Measurements from ENCODE around the gene PSD4.

PSD4 gene

DNA sequence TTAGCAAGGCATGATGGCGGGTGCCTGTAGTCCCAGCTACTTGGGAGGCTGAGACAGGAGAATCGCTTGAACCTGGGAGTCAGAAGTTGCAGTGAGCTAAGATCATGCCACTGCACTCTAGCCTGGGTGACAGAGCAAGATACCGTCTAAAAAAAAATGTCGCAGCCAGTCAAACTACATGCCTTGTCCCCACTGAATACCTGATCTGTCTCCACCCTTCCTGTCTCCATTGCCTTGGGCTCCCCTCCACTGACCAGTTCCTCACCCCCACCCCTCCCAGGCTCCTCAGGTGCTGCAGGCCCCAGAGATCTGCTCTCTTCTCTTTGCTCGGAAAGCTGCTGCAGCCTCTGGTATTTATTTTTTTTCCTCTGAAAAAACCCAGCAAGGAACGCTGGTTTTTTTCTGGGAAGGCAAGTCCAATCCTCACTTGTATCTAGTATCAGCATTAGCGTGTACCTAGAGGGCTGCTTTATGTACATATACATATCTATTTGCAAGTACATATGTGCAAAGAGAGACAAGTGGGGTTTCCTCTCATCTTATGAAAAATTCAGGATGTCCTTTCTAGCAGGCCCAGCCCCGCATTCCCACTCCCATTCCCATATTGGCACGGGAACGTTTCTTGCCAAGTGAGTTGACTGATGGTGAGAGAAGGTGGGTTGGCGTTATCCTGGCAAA lies 4.4 kb downstream of the PSD4 start:
- H3K4me3 ChIP-seq (ENCODE audit: severe bottlenecking): no peak overlapping the region
- H3K27me3 ChIP-seq (ENCODE audit: insufficient read depth, poor library complexity, severe bottlenecking): no peaks in the 10 kb centered on the region

DNA sequence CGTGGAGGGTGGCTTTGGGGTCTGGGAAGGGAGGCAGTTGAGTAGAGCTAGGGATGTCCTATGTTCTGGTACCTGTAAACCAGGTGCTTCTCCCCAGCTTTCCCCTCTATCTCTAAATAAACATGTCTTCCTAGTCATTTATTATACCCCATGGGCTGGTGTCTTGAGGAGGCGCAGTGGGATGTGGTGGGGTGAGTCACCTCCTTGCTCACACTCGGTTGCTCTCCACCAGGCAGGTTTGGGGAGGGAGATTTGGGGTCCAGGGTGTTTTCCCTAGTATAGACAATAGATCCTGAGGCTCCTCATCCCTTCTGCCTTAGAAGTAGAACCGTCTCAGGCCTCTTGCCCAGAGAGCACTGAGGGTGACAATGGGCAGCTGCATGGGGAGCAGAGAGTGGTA lies 5.1 kb downstream of the PSD4 start:
- H3K4me3 ChIP-seq (ENCODE audit: severe bottlenecking): no peak overlapping the region
- no peaks in the 10 kb centered on the region for H3K9me3 ChIP-seq (ENCODE audit: severe bottlenecking)
- H3K4me1 ChIP-seq (ENCODE audit: insufficient read depth, poor library complexity, severe bottlenecking): no peaks in the 10 kb centered on the region
- no peak for DNase-seq (ENCODE audit: low spot score)
- ATAC-seq (ENCODE audit: low read depth): no peak
- no peaks in the 10 kb centered on the region for H3K27me3 ChIP-seq (ENCODE audit: insufficient read depth, poor library complexity, severe bottlenecking)
- TF ChIP-seq, protein P1, sequence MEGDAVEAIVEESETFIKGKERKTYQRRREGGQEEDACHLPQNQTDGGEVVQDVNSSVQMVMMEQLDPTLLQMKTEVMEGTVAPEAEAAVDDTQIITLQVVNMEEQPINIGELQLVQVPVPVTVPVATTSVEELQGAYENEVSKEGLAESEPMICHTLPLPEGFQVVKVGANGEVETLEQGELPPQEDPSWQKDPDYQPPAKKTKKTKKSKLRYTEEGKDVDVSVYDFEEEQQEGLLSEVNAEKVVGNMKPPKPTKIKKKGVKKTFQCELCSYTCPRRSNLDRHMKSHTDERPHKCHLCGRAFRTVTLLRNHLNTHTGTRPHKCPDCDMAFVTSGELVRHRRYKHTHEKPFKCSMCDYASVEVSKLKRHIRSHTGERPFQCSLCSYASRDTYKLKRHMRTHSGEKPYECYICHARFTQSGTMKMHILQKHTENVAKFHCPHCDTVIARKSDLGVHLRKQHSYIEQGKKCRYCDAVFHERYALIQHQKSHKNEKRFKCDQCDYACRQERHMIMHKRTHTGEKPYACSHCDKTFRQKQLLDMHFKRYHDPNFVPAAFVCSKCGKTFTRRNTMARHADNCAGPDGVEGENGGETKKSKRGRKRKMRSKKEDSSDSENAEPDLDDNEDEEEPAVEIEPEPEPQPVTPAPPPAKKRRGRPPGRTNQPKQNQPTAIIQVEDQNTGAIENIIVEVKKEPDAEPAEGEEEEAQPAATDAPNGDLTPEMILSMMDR (IDR thresholded peaks at IDR 0.05; ENCODE audit: poor library complexity, severe bottlenecking): no peak
- no peaks in the 10 kb centered on the region for H3K36me3 ChIP-seq (ENCODE audit: low read depth)
- no peak overlapping the region for H3K27ac ChIP-seq (ENCODE audit: poor library complexity, severe bottlenecking)

More for the DNA sequence above, 4.4 kb downstream of the PSD4 start:
- no peaks in the 10 kb centered on the region for H3K9me3 ChIP-seq (ENCODE audit: severe bottlenecking)
- H3K4me1 ChIP-seq (ENCODE audit: insufficient read depth, poor library complexity, severe bottlenecking): no peaks in the 10 kb centered on the region
- DNase-seq (ENCODE audit: low spot score) (no peak), ATAC-seq (ENCODE audit: low read depth) (no peak)
- no peak overlapping the region for H3K27ac ChIP-seq (ENCODE audit: poor library complexity, severe bottlenecking)
- TF ChIP-seq, protein P1 (IDR thresholded peaks at IDR 0.05; ENCODE audit: poor library complexity, severe bottlenecking): no peak
- H3K36me3 ChIP-seq (ENCODE audit: low read depth): no peaks in the 10 kb centered on the region

DNA sequence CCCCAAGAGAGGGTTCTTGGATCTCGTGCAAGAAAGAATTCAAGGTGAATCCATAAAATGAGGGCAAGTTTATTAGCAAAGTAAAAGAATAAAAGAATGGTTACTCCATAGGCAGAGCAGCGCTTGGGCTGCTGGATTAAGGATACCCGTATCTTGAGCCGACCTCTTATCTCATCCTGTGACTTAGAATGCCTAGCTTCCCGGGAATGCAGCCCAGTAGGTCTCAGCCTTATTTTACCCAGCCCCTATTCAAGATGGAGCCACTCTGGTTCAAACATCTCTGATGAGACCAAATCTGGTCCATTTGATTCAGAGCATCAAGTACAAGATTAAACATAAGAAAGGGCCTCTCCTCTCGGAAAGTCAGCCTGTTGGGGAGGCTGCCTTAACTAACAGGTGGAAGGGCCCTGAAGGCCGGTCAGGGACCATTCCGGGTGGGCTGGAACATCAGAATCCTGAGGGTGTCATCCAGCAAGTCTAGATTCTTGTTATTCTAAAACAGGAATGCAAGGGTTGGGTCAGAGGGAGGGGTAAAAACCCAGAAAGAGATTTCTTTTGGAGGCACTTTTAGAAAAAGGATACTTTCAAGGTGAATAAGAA lies 5.8 kb downstream of the PSD4 start:
- H3K9me3 ChIP-seq (ENCODE audit: severe bottlenecking): no peaks in the 10 kb centered on the region
- H3K4me1 ChIP-seq (ENCODE audit: insufficient read depth, poor library complexity, severe bottlenecking): no peaks in the 10 kb centered on the region
- H3K27me3 ChIP-seq (ENCODE audit: insufficient read depth, poor library complexity, severe bottlenecking): no peaks in the 10 kb centered on the region
- ATAC-seq (ENCODE audit: low read depth): no peak
- TF ChIP-seq, protein P1 (IDR thresholded peaks at IDR 0.05; ENCODE audit: poor library complexity, severe bottlenecking): no peak
- no peak overlapping the region for H3K27ac ChIP-seq (ENCODE audit: poor library complexity, severe bottlenecking)
- H3K36me3 ChIP-seq (ENCODE audit: low read depth): no peaks in the 10 kb centered on the region
- H3K4me3 ChIP-seq (ENCODE audit: severe bottlenecking): no peak overlapping the region
- DNase-seq (ENCODE audit: low spot score): no peak

DNA sequence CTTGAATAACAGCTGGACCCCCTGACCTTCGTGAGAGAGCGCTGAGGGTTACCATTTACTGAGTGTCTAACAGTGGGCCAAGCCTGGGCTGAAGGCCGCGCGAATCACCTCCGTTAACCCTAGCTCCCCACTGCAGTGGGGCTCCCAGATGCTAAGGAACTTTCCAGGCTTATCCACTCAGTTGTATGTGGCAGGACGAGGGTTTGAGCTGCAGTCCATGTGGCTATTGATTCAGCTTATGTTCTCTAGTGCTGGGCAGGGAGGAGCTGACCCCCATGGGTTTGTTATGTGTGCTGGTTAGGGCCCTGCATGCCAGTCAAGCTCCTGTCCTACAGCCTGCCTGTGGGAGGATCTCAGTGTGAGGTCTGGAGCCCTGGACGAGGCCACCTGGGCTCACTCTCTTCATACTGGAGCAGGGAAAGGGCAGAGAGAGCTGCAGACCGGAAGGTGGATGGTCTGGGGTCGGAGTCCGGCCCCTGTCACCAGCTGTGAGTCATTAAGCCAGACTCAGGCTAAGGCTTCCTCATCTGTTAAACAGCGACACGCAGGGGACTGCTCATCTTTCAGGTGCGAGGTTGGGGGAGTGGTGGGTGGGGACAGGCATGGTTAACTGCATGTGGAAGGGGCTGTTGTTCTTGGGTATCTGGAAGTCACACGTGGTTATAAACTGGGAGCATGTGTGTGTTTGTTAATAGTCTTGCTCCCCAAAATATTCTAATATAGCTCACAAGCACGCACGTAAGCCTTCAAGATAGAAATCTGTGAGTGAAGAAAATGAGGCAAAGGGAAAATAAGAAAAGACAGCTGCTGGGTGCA lies 6.6 kb downstream of the PSD4 start:
- Histone ChIP-seq H3K4me3 (ENCODE audit: severe bottlenecking) (no peak overlapping the region), H3K27ac (ENCODE audit: poor library complexity, severe bottlenecking) (no peak overlapping the region), H3K27me3 (ENCODE audit: insufficient read depth, poor library complexity, severe bottlenecking) (no peaks in the 10 kb centered on the region), H3K36me3 (ENCODE audit: low read depth) (no peaks in the 10 kb centered on the region), H3K4me1 (ENCODE audit: insufficient read depth, poor library complexity, severe bottlenecking) (no peaks in the 10 kb centered on the region), H3K9me3 (ENCODE audit: severe bottlenecking) (no peaks in the 10 kb centered on the region)
- TF ChIP-seq, protein P1 (IDR thresholded peaks at IDR 0.05; ENCODE audit: poor library complexity, severe bottlenecking): no peak
- no peak for DNase-seq (ENCODE audit: low spot score)
- no peak for ATAC-seq (ENCODE audit: low read depth)

All from RWPE2 (cell line).